Measurements from ENCODE around the gene GMFB. TPM values are rescaled to one million over a fixed set of nuclear protein-coding genes. Genes with fewer than 3 reads are reported as not detected.

The GMFB gene
- total RNA-seq, 2 experiments from 2014 or later, result 29.2 to 32.1 TPM

- no peak for DNase-seq
- H3K36me3 Mint-ChIP-seq (ENCODE audit: low read depth), result peaks cover 9% of the 10 kb centered on the region
- no peaks in the 10 kb centered on the region for H3K27me3 Mint-ChIP-seq
- no peak for TF ChIP-seq CTCF (IDR thresholded peaks at IDR 0.05)
- CTCF ChIA-PET, result interaction anchor here (3.2 kb wide), 1 partner anchor 19 kb away, joined by 12 read pairs; the partner anchor contains the start of gene CGRRF1
- ATAC-seq, result no peak
- POLR2A ChIA-PET, result interaction anchor here (1.3 kb wide), 1 partner anchor 10 kb away, joined by 3 read pairs; no protein-coding TSS in a partner anchor
- peak overlapping the region; percentile 91 for H3K27ac Mint-ChIP-seq
- H3K4me1 Mint-ChIP-seq (ENCODE audit: low read depth), result peaks cover 35% of the 10 kb centered on the region
- intact Hi-C loops (cut with micrococcal nuclease), result loop anchor here (5.0 kb wide), 1 partner anchor 48 kb away; the partner anchor contains the start of gene CNIH1
- H3K4me3 Mint-ChIP-seq, result peak overlapping the region; percentile 88
- no peaks in the 10 kb centered on the region for H3K9me3 Mint-ChIP-seq
Observed at GRCh38 chr14:54489731-54490444, 1.1 kb upstream of the GMFB start.

DNA sequence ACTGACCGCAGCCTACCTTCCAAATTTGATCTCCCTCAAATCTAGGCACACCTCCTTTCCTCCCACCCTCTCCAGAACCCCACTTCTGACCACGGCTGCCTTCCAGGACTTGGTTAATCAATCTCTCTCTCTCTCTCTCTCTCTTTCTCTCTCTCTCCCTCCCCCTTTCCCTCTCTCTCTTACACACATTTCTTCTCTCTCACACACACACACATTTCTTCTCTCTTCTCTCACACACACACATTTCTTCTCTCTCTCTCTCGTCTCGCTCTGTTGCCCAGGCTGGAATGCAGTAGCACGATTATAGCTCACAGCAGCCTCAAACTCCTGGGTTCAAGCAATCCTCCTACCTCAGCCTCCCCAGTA is 521 bp upstream of the GMFB start:
- intact Hi-C loops (cut with micrococcal nuclease), result loop anchor here (5.0 kb wide), 1 partner anchor 47 kb away; the partner anchor contains the start of gene CNIH1

GRCh38 chr14:54488318-54488645 is 498 bp downstream of the GMFB start:
- CTCF ChIA-PET, result interaction anchor here (1.0 to 3.2 kb wide), 7 partner anchors 21 to 724 kb away, joined by 3 to 12 read pairs (median 3); partner anchors contain the start of genes CDKN3, CGRRF1 and CNIH1
- peaks cover 49% of the 10 kb centered on the region for H3K4me1 Mint-ChIP-seq (ENCODE audit: low read depth)

More for the DNA sequence above, 521 bp upstream of the GMFB start:
- H3K4me3 Mint-ChIP-seq, result peak overlapping the region; percentile 88
- TF ChIP-seq CTCF (IDR thresholded peaks at IDR 0.05), result peak; percentile 14
- peaks cover 9% of the 10 kb centered on the region for H3K36me3 Mint-ChIP-seq (ENCODE audit: low read depth)
- H3K27ac Mint-ChIP-seq, result peak overlapping the region; percentile 91
- no peaks in the 10 kb centered on the region for H3K9me3 Mint-ChIP-seq
- ATAC-seq (no peak), DNase-seq (no peak)
- peaks cover 40% of the 10 kb centered on the region for H3K4me1 Mint-ChIP-seq (ENCODE audit: low read depth)
- POLR2A ChIA-PET, result interaction anchor here (0.8 to 2.7 kb wide), 3 partner anchors 11 to 53 kb away, joined by 3 to 8 read pairs (median 4); partner anchors contain the start of gene CGRRF1
- no peaks in the 10 kb centered on the region for H3K27me3 Mint-ChIP-seq
- CTCF ChIA-PET, result interaction anchor here (0.6 to 3.2 kb wide), 2 partner anchors 20 to 68 kb away, joined by 3 to 12 read pairs; partner anchors contain the start of gene CGRRF1

GRCh38 chr14:54487771-54488170 is 1.0 kb downstream of the GMFB start:
- no peaks in the 10 kb centered on the region for H3K9me3 Mint-ChIP-seq
- no peaks in the 10 kb centered on the region for H3K27me3 Mint-ChIP-seq
- H3K4me1 Mint-ChIP-seq (ENCODE audit: low read depth), result peaks cover 52% of the 10 kb centered on the region
- intact Hi-C loops (cut with micrococcal nuclease), result loop anchor here (5.0 kb wide), 1 partner anchor 45 kb away; the partner anchor contains the start of gene CNIH1
- no peak for TF ChIP-seq CTCF (IDR thresholded peaks at IDR 0.05)
- H3K4me3 Mint-ChIP-seq, result peak overlapping the region; percentile 88
- ATAC-seq (no peak), DNase-seq (no peak)
- peak overlapping the region; percentile 92 for H3K27ac Mint-ChIP-seq
- POLR2A ChIA-PET, result interaction anchor here (0.7 to 2.7 kb wide), 6 partner anchors 8 to 91 kb away, joined by 3 to 8 read pairs (median 4); partner anchors contain the start of genes CDKN3 and CGRRF1
- peaks cover 20% of the 10 kb centered on the region for H3K36me3 Mint-ChIP-seq (ENCODE audit: low read depth)
- CTCF ChIA-PET, result interaction anchor here (1.0 to 3.2 kb wide), 8 partner anchors 21 to 724 kb away, joined by 3 to 12 read pairs (median 4); partner anchors contain the start of genes CDKN3, CGRRF1, CNIH1 and SAMD4A

More at GRCh38 chr14:54488318-54488645, 498 bp downstream of the GMFB start:
- H3K27ac Mint-ChIP-seq, result peak overlapping the region; percentile 92
- no peaks in the 10 kb centered on the region for H3K9me3 Mint-ChIP-seq
- intact Hi-C loops (cut with micrococcal nuclease), result loop anchor here (5.0 kb wide), 1 partner anchor 46 kb away; the partner anchor contains the start of gene CNIH1
- POLR2A ChIA-PET, result interaction anchor here (0.7 to 2.7 kb wide), 6 partner anchors 9 to 60 kb away, joined by 3 to 8 read pairs (median 3); partner anchors contain the start of gene CGRRF1
- no peaks in the 10 kb centered on the region for H3K27me3 Mint-ChIP-seq
- no peak for TF ChIP-seq CTCF (IDR thresholded peaks at IDR 0.05)
- H3K4me3 Mint-ChIP-seq, result peak overlapping the region; percentile 88
- DNase-seq (no peak), ATAC-seq (no peak)
- H3K36me3 Mint-ChIP-seq (ENCODE audit: low read depth), result peaks cover 16% of the 10 kb centered on the region
